ENCODE results near the gene MEF2A.

- TF ChIP-seq POLR2A (IDR thresholded peaks at IDR 0.05; ENCODE audit: low read depth, low read length), result no peak
- TF ChIP-seq TAF1 (IDR thresholded peaks at IDR 0.05; ENCODE audit: borderline replicate concordance, low read depth, low read length), result no peak
These were observed 161.5 kb downstream of the MEF2A start for GRCh38 chr15:99727330-99727729.
